ENCODE measurements around the gene SYTL1. TPM values are rescaled to one million over a fixed set of nuclear protein-coding genes. Genes with fewer than 3 reads are reported as not detected.

Gene SYTL1
- total and polyA plus RNA-seq, 7 donors = 0.13 to 1.3 (median 0.41) TPM

DNA sequence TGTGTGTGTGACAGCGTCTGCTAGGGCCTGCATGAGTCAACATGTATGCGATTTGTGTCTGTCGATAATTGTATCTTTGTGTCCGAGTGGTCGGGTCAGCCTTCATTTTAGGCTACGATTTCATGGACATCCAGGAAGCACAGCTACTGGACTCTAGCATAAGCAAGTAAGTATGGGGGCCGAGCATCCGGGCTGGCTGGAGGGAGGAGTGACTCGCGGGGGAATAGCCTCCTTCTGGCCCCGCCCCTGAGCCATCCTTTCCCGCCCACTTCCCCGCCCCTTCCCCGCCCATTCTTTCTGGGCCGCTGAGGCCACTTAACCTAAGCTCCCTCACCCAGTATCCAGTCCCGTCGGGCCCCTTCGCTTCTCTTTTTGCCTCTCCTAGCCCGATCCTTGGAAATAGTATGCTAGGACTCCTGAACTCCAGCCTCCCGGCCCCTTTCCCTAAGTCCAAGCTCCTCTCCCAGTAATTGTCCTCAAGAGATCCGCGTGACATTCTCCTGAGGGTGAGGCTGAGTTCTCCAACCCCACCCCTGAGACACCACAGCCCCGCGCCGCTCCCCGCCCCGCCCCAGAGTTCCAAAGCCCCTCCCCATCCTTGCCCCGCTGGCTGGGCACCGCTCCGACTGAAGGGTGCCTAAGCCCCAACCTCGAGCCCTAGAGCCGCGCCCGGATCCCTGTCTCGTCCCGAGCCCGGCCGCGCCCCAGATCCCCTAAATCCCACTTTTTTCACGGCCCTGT, 23.7 kb downstream of the SYTL1 start:
- DNase-seq = peak; percentile 89 to 93
- Histone ChIP-seq H3K4me3 (peak overlapping the region; percentile 72), H3K27ac (peak overlapping the region; percentile 86), H3K4me1 (peaks cover 17% of the 10 kb centered on the region), H3K36me3 (ENCODE audit: insufficient read depth in 1 of 2, low read depth in 1 of 2) (peaks cover 0 to 34% of the 10 kb centered on the region in 2 donors), H3K9me3 (no peaks in the 10 kb centered on the region), H3K27me3 (ENCODE audit: insufficient read depth in 3 of 3, low read length in 2 of 3) (no peaks in the 10 kb centered on the region)
- no peak for TF ChIP-seq CTCF (IDR thresholded peaks at IDR 0.05)
- intact Hi-C loops (cut with DNase I) = loop anchor here in 1 of 2 donors (1.0 kb wide), 1 partner anchor 23 kb away; no protein-coding TSS in a partner anchor
- 3 to 4% (median 4%) methylated on average over 36 to 40 of the region's 40 CpGs for WGBS, 3 donors
- peak; percentile 76 to 84 (median 78) for ATAC-seq

GRCh38 chr1:27366113-27366410, 24.2 kb downstream of the SYTL1 start:
- WGBS, 3 donors = 0 to 1% (median 1%) methylated on average over 29 to 30 of the region's 30 CpGs
- intact Hi-C loops (cut with DNase I) = loop anchor here in 1 of 2 donors (1.0 kb wide), 1 partner anchor 22 kb away; no protein-coding TSS in a partner anchor
- Histone ChIP-seq H3K4me1 (peaks cover 17% of the 10 kb centered on the region), H3K9me3 (no peaks in the 10 kb centered on the region), H3K27ac (peak overlapping the region; percentile 86), H3K27me3 (ENCODE audit: insufficient read depth in 3 of 3, low read length in 2 of 3) (no peaks in the 10 kb centered on the region), H3K4me3 (peak overlapping the region; percentile 72), H3K36me3 (ENCODE audit: insufficient read depth in 1 of 2, low read depth in 1 of 2) (peaks cover 0 to 30% of the 10 kb centered on the region in 2 donors)
- TF ChIP-seq CTCF (IDR thresholded peaks at IDR 0.05) = no peak
- ATAC-seq (peak; percentile 61 to 71 (median 64)), DNase-seq (peak; percentile 90 to 93)

DNA sequence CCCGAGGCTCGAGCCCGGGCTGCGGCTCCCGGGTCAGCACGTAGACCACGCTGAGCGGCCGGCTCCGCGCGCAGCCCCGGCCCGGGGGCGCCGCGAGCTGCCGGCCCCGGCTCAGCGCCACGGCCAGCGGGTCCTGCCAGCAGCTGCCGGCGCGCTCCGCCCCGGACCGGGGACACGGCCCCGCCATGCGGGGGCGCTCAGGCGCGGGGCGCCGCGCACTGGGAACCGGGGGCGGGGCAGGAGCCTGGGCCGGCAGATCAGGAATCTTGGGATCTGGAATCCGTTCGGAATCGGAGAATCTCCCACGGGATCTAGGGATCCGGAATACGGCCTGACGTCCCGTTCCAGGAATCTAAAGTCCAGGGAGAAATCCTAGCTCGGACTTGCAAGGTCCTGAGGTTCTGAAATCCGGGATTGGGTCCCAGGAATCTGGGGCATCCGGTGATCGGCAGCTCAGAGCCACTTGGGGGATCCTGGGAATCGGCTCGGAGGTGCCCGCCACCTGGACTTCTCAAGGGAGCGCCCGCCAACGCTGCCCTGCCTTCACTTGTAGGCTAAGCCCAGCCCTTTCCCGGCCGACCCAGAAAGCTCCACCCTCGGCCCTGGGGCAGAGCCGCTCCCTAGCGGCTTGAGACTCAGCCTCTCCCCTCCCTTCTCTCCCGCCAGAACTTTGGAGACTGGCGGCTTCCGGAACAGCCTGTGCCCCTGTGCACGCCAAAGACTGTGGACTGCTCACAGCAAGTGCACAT, 24.8 kb downstream of the SYTL1 start, which contains the start of gene MAP3K6:
Gene MAP3K6, minus strand, starts transcription at position 551 of the 749 bp plus-strand sequence. Its CDS starts 364 bp downstream, at position 187.
- Histone ChIP-seq H3K4me1 (peaks cover 17% of the 10 kb centered on the region), H3K27me3 (ENCODE audit: insufficient read depth in 3 of 3, low read length in 2 of 3) (no peaks in the 10 kb centered on the region), H3K9me3 (no peaks in the 10 kb centered on the region), H3K4me3 (peak within 1 kb of the TSS; percentile 72), H3K36me3 (ENCODE audit: insufficient read depth in 1 of 2, low read depth in 1 of 2) (peaks cover 0 to 26% of the 10 kb centered on the region in 2 donors), H3K27ac (peak within 1 kb of the TSS; percentile 86)
- 1% methylated on average over 46 to 67 of the region's 67 CpGs for WGBS, 3 donors
- TF ChIP-seq CTCF (IDR thresholded peaks at IDR 0.05) = peak; percentile 53
- ATAC-seq (peak; percentile 72 to 81 (median 80)), DNase-seq (peak; percentile 89 to 95)
- intact Hi-C loops (cut with DNase I) = loop anchor here in 1 of 2 donors (1.0 kb wide), 1 partner anchor 22 kb away; no protein-coding TSS in a partner anchor

- Histone ChIP-seq H3K4me1 (peaks cover 17% of the 10 kb centered on the region), H3K27me3 (ENCODE audit: insufficient read depth in 3 of 3, low read length in 2 of 3) (no peaks in the 10 kb centered on the region), H3K9me3 (no peaks in the 10 kb centered on the region), H3K36me3 (ENCODE audit: insufficient read depth in 1 of 2, low read depth in 1 of 2) (peaks cover 0 to 20% of the 10 kb centered on the region in 2 donors), H3K27ac (peak overlapping the region; percentile 86), H3K4me3 (peak overlapping the region; percentile 72)
- intact Hi-C loops (cut with DNase I) = no loop called here
- TF ChIP-seq CTCF (IDR thresholded peaks at IDR 0.05) = no peak
- ATAC-seq (no peak), DNase-seq (peak in 1 of 2 donors; percentile 59)
- WGBS, 3 donors = 34 to 52% (median 40%) methylated on average over 8 of the region's 8 CpGs
Observed at GRCh38 chr1:27367160-27367650, 25.4 kb downstream of the SYTL1 start.

Measured in psoas muscle (tissue), 8 donors.